ENCODE data around the gene METAP1D.

- no peak for TF ChIP-seq CTCF (IDR thresholded peaks at IDR 0.05; ENCODE audit: low read depth, low read length)
- no peak for TF ChIP-seq EZH2phosphoT487 (IDR thresholded peaks at IDR 0.05; ENCODE audit: low read depth)
These were observed 81.7 kb downstream of the METAP1D start for GRCh38 chr2:172081221-172082022.
